Tibial nerve (tissue), 4 donors: ENCODE measurements around the gene ARFGAP1.

Experiments
- CTCF ChIP-seq, 5 experiments: fragments of 200-600 bp in 3 of 5; fragments of 450-650 bp in 2 of 5; sonication (generic) in 3 of 5; IDR thresholded peaks; one replicate each; pipeline ENCODE4 v1.5.1; 2016 to 2019; ENCODE audit warnings: antibody characterized with exemption in 5 of 5, mild to moderate bottlenecking in 3 of 5, moderate library complexity in 2 of 5
- EP300 ChIP-seq, 2 donors: sonication (generic); formaldehyde crosslinking; IDR thresholded peaks; one replicate each; pipeline ENCODE4 v1.6.1; 2017; ENCODE audit warnings: antibody characterized with exemption in 2 of 2, mild to moderate bottlenecking in 1 of 2
- POLR2A ChIP-seq, 2 donors: fragments of 450-650 bp; IDR thresholded peaks; one replicate each; pipeline ENCODE4 v1.6.1; 2017; ENCODE audit warnings: antibody characterized with exemption in 2 of 2, mild to moderate bottlenecking in 2 of 2, moderate library complexity in 2 of 2

GRCh38 chr20:63333241-63333836, 60.7 kb downstream of the ARFGAP1 start:
- TF ChIP-seq CTCF (IDR thresholded peaks at IDR 0.05) (no peak), POLR2A (IDR thresholded peaks at IDR 0.05) (no peak), EP300 (IDR thresholded peaks at IDR 0.05) (no peak)
